Breast epithelium (tissue), 4 donors: ENCODE data around the gene TBXAS1. TPM values are rescaled to one million over a fixed set of nuclear protein-coding genes. Genes with fewer than 3 reads are reported as not detected.

Experiments used
- DNase-seq, 2 donors: peaks; one replicate each; pipeline ENCODE4 v3.0.0-alpha.2; 2019; ENCODE audit warnings: low spot score in 2 of 2
- H3K27ac ChIP-seq, 2 donors: fragments of 200-600 bp; sonication (generic) in 1 of 2; one replicate each; pipeline ENCODE4 v1.5.1; 2016 to 2019; ENCODE audit warnings: mild to moderate bottlenecking in 1 of 2
- H3K27me3 ChIP-seq, 2 donors: fragments of 200-600 bp; sonication (generic) in 1 of 2; one replicate each; pipeline versions ENCODE4 v1.5.1 to v1.6.0; 2017 to 2019; ENCODE audit warnings: control low read depth in 1 of 2, mild to moderate bottlenecking in 1 of 2
- H3K36me3 ChIP-seq: fragments of 200-600 bp; one replicate; pipeline ENCODE4 v1.5.1; 2019
- H3K4me1 ChIP-seq, 2 donors: fragments of 200-600 bp; sonication (generic); one replicate each; pipeline ENCODE4 v1.5.1; 2016 to 2019; ENCODE audit warnings: control low read depth in 1 of 2
- H3K4me3 ChIP-seq, 3 donors: fragments of 200-600 bp; sonication (generic); 1 replicate in 2 of 3; 2 replicates in 1 of 3; pipeline ENCODE4 v1.5.1; 2016 to 2019; ENCODE audit warnings: mild to moderate bottlenecking in 3 of 3, moderate library complexity in 2 of 3
- H3K9me3 ChIP-seq, 2 donors: fragments of 200-600 bp; sonication (generic) in 1 of 2; one replicate each; pipeline ENCODE4 v1.5.1; 2016 to 2019; ENCODE audit warnings: control low read depth in 1 of 2
- POLR2A ChIP-seq: fragments of 450-650 bp; IDR thresholded peaks from one replicate; pipeline ENCODE4 v1.6.1; 2016; ENCODE audit warnings: antibody characterized with exemption, mild to moderate bottlenecking, moderate library complexity
- POLR2AphosphoS5 ChIP-seq, 3 donors: sonication (generic); formaldehyde crosslinking; IDR thresholded peaks; one replicate each; pipeline ENCODE4 v1.6.1; 2017; ENCODE audit warnings: antibody characterized with exemption in 3 of 3
- intact Hi-C: fragments of 100-400 bp; cut with DNase I; formaldehyde crosslinking; loops from one replicate; pipeline ENCODE4 v1.15.1; 2023; ENCODE audit warnings: low total_unique reads
- total RNA-seq, 3 donors: library from RNA; depleted of rRNA; stranded (reverse); fragments of >200 nt; gene quantifications; one replicate each; pipeline ENCODE4 v1.1.0, GENCODE V29; 2016
- TF ChIP-seq, protein P1 (sequence below), 3 donors: fragments of 450-650 bp; IDR thresholded peaks; one replicate each; pipeline ENCODE4 v1.5.1; 2016 to 2017; ENCODE audit warnings: antibody characterized with exemption in 3 of 3, mild to moderate bottlenecking in 3 of 3, moderate library complexity in 3 of 3

The TBXAS1 gene
- total RNA-seq, 3 donors from 2014 or later = 17.7 to 59.8 (median 17.9) TPM

- no peak for DNase-seq
Observed at GRCh38 chr7:139972029-139972428, 143.0 kb downstream of the TBXAS1 start.

DNA sequence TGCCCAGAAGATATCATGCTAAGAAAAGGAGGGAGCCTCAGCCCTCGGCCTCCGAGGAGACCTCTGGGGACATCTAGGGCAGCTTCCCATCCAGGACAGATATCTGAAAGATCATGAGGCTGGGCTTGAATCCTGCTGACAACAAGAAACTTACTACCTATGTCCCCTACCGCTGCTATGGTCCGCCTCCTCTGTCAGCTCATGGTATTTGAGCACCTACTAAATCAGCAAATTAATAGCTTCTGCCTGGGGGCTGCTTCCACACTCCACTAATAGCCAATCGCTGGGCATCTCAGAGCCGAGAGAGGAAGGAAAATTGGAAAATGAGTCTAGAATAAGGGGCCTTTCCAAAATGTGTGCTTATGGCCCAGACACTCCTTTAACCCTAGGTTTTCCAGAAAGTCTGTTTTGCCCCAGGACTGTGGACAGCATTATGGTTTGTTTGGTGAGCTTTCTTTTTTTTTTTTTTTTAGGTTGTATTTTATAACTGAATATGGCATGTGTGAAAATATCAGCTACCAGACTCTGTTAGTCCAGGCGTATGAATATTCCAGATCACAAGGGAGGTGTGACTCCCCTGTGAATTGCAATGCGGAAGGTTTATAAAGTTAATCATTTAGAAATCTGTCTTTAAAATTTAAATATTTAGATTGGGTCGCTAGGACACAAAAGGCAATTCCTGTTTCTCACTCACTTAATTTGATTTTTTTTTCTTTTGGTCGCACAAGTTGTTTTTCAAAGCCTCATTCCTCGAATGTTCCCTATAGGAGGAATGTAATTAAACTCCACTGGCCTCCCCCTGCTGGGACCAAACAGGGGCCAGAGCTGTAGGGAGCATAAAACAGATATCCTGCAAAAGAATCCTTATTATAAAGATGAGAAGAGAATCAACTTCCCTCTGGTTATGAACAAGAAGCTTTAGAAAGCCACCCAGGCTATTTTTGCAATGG is 144.3 kb downstream of the TBXAS1 start:
- H3K27ac ChIP-seq = no peak overlapping the region
- H3K9me3 ChIP-seq = no peaks in the 10 kb centered on the region
- TF ChIP-seq POLR2AphosphoS5 (IDR thresholded peaks at IDR 0.05) = no peak
- no peak for TF ChIP-seq POLR2A
- TF ChIP-seq, protein P1, sequence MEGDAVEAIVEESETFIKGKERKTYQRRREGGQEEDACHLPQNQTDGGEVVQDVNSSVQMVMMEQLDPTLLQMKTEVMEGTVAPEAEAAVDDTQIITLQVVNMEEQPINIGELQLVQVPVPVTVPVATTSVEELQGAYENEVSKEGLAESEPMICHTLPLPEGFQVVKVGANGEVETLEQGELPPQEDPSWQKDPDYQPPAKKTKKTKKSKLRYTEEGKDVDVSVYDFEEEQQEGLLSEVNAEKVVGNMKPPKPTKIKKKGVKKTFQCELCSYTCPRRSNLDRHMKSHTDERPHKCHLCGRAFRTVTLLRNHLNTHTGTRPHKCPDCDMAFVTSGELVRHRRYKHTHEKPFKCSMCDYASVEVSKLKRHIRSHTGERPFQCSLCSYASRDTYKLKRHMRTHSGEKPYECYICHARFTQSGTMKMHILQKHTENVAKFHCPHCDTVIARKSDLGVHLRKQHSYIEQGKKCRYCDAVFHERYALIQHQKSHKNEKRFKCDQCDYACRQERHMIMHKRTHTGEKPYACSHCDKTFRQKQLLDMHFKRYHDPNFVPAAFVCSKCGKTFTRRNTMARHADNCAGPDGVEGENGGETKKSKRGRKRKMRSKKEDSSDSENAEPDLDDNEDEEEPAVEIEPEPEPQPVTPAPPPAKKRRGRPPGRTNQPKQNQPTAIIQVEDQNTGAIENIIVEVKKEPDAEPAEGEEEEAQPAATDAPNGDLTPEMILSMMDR (IDR thresholded peaks at IDR 0.05) = no peak
- H3K36me3 ChIP-seq = no peaks in the 10 kb centered on the region
- no peaks in the 10 kb centered on the region for H3K4me1 ChIP-seq
- no peak overlapping the region for H3K4me3 ChIP-seq
- H3K27me3 ChIP-seq = no peaks in the 10 kb centered on the region
- no peak for DNase-seq
- intact Hi-C loops = no loop called here

More at GRCh38 chr7:139972029-139972428, 143.0 kb downstream of the TBXAS1 start:
- TF ChIP-seq, protein P1 (IDR thresholded peaks at IDR 0.05) = no peak
- TF ChIP-seq POLR2A (no peak), POLR2AphosphoS5 (IDR thresholded peaks at IDR 0.05) (no peak)
- Histone ChIP-seq H3K4me1 (no peaks in the 10 kb centered on the region), H3K4me3 (no peak overlapping the region), H3K27me3 (no peaks in the 10 kb centered on the region), H3K27ac (no peak overlapping the region), H3K36me3 (no peaks in the 10 kb centered on the region), H3K9me3 (no peaks in the 10 kb centered on the region)
- intact Hi-C loops = no loop called here

- H3K9me3 ChIP-seq = no peaks in the 10 kb centered on the region
- DNase-seq = no peak
- H3K36me3 ChIP-seq = no peaks in the 10 kb centered on the region
- no peak for TF ChIP-seq POLR2A
- TF ChIP-seq, protein P1 (IDR thresholded peaks at IDR 0.05) = no peak
- no peak for TF ChIP-seq POLR2AphosphoS5 (IDR thresholded peaks at IDR 0.05)
- H3K27ac ChIP-seq = no peak overlapping the region
- H3K27me3 ChIP-seq = no peaks in the 10 kb centered on the region
- H3K4me1 ChIP-seq = no peaks in the 10 kb centered on the region
- intact Hi-C loops = no loop called here
- H3K4me3 ChIP-seq = no peak overlapping the region
Observed at GRCh38 chr7:139974179-139974811, 145.2 kb downstream of the TBXAS1 start.

- H3K27me3 ChIP-seq = no peaks in the 10 kb centered on the region
- no peaks in the 10 kb centered on the region for H3K36me3 ChIP-seq
- H3K9me3 ChIP-seq = no peaks in the 10 kb centered on the region
- no peak overlapping the region for H3K4me3 ChIP-seq
- no peak for DNase-seq
- intact Hi-C loops = no loop called here
- no peaks in the 10 kb centered on the region for H3K4me1 ChIP-seq
- no peak overlapping the region for H3K27ac ChIP-seq
- TF ChIP-seq POLR2A = no peak
- TF ChIP-seq POLR2AphosphoS5 (IDR thresholded peaks at IDR 0.05) = no peak
- TF ChIP-seq, protein P1 (IDR thresholded peaks at IDR 0.05) = no peak
Observed at GRCh38 chr7:139976055-139976837, 147.2 kb downstream of the TBXAS1 start.
